GM12865 (cell line): ENCODE measurements around the gene CACNA1C.

Experiments
- DNase-seq: peaks from one replicate; pipeline ENCODE4 v3.0.0; 2010; ENCODE audit warnings: low read depth
- H3K4me3 ChIP-seq: 2 replicates; pipeline ENCODE4 v1.5.1; 2011; ENCODE audit warnings: mild to moderate bottlenecking, low read depth, low read length, control low read depth
- CTCF ChIP-seq: IDR thresholded peaks from 2 replicates; pipeline ENCODE4 v1.5.1; 2011; ENCODE audit warnings: low read length, control low read depth, low read depth, inconsistent platforms; ENCODE audit not compliant: insufficient read depth; ENCODE audit errors: missing control alignments

Gene CACNA1C

DNA sequence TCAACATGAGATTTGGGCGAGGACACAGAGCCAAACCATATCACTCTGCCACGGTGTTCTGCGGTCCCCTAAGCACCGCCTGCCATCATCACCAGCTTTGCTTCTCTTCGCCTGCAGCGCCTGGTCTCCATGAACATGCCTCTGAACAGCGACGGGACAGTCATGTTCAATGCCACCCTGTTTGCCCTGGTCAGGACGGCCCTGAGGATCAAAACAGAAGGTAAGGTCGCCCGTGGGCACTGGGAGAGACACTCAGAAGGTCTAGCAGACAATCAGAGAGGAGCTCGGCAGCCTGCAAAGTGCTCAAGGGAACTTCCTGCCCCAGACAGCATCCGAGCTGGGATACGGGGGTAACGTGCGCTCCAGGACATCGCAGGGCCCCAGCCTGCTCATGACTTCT is 616.0 kb downstream of the CACNA1C start:
- H3K4me3 ChIP-seq, result no peak overlapping the region
- TF ChIP-seq CTCF, result no peak
- no peak for DNase-seq

GRCh38 chr12:2669560-2669959 is 616.8 kb downstream of the CACNA1C start:
- TF ChIP-seq CTCF, result no peak
- no peak overlapping the region for H3K4me3 ChIP-seq
- DNase-seq, result no peak

- TF ChIP-seq CTCF, result no peak
- no peak for DNase-seq
- no peak overlapping the region for H3K4me3 ChIP-seq
Observed at GRCh38 chr12:2672863-2673262, 620.1 kb downstream of the CACNA1C start.

- DNase-seq, result no peak
- H3K4me3 ChIP-seq, result no peak overlapping the region
- TF ChIP-seq CTCF, result no peak
Observed at GRCh38 chr12:2673966-2674810, 621.4 kb downstream of the CACNA1C start.

GRCh38 chr12:2675776-2676175 is 623.0 kb downstream of the CACNA1C start:
- TF ChIP-seq CTCF, result no peak
- no peak overlapping the region for H3K4me3 ChIP-seq
- no peak for DNase-seq

DNA sequence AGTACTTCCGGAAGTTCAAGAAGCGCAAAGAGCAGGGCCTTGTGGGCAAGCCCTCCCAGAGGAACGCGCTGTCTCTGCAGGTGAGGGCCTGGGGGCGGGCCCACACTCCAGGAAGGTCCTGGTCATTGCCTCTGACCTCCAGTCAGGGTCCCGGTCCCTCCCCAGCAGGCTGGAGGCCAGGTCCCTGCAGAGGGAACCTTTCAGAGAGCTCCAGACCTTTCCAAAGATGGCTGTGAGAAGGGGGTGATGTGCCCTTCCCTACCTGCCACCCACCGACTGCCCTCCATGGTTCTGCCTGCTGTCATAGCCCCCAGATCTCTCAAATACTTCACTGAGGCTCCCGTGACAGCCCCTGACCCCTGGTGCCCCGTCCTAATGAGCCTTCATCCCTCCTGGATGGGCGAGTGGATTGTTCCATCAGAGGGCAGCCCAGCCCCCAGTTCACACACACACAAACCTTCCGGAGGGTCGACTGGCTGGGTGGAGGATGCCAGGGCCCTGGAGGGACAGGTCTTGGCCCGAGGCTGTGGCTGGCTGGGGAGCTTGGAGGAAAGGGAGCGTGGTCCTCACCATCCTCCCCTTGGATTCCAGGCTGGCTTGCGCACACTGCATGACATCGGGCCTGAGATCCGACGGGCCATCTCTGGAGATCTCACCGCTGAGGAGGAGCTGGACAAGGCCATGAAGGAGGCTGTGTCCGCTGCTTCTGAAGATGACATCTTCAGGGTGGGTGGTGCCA is 624.5 kb downstream of the CACNA1C start:
- no peak for TF ChIP-seq CTCF
- no peak overlapping the region for H3K4me3 ChIP-seq
- DNase-seq, result no peak

DNA sequence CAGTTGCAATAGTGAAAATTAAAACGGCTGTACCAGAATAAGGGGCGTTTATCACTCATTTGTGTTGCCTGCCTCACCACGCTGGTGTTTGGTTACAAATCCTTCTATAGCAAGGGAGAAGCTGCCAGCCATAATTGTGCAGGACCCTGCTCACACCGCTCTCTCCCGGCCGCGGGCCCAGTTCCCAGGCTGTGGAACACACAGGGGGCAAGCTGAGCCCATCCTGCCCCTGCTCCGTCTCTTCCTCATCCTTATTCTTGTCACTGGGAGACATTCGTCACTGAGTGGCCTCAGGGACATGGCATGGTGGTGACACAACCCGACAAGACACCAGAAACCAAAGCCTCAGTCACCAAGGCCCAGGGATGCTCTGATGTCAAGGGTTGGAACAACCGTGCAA is 625.6 kb downstream of the CACNA1C start:
- H3K4me3 ChIP-seq, result no peak overlapping the region
- DNase-seq, result no peak
- no peak for TF ChIP-seq CTCF
